GM03348 (cell line): ENCODE results near the gene STK25.
"Not testable (repeated sequence)": the region's sequence is repeated elsewhere in the genome, so short reads cannot be mapped to it uniquely, and the experiment has no call there.

Experiments
- DNase-seq: peaks from one replicate; pipeline ENCODE4 v3.0.0; 2012; ENCODE audit warnings: low spot score

The STK25 gene

GRCh38 chr2:241507430-241508239 is 749 bp downstream of the STK25 start:
- DNase-seq, result peak; percentile 82

- no peak for DNase-seq
Observed at GRCh38 chr2:241506793-241507429, 1.5 kb downstream of the STK25 start.

- DNase-seq, result not testable (repeated sequence)
Observed at GRCh38 chr2:241506317-241506716, 2.1 kb downstream of the STK25 start.

GRCh38 chr2:241505781-241506201 is 2.6 kb downstream of the STK25 start:
- DNase-seq, result no peak

GRCh38 chr2:241505086-241505780 is 3.2 kb downstream of the STK25 start:
- DNase-seq, result no peak

- DNase-seq, result no peak
Observed at GRCh38 chr2:241503776-241504392, 4.5 kb downstream of the STK25 start.

- no peak for DNase-seq
Observed at GRCh38 chr2:241502281-241502680, 6.1 kb downstream of the STK25 start.

- DNase-seq, result no peak
Observed at GRCh38 chr2:241501551-241501950, 6.8 kb downstream of the STK25 start.

GRCh38 chr2:241501099-241501541 is 7.3 kb downstream of the STK25 start:
- DNase-seq, result no peak

- no peak for DNase-seq
Observed at GRCh38 chr2:241500431-241500975, 7.9 kb downstream of the STK25 start.

- no peak for DNase-seq
Observed at GRCh38 chr2:241500016-241500415, 8.4 kb downstream of the STK25 start.

GRCh38 chr2:241499146-241499965 is 9.0 kb downstream of the STK25 start:
- DNase-seq, result no peak

- no peak for DNase-seq
Observed at GRCh38 chr2:241498115-241499070, 10.0 kb downstream of the STK25 start.

GRCh38 chr2:241496904-241497877 is 11.2 kb downstream of the STK25 start:
- DNase-seq, result no peak

GRCh38 chr2:241496003-241496707 is 12.2 kb downstream of the STK25 start:
- DNase-seq, result no peak

- no peak for DNase-seq
Observed at GRCh38 chr2:241495172-241496002, 13.0 kb downstream of the STK25 start.

- no peak for DNase-seq
Observed at GRCh38 chr2:241494311-241494908, 14.0 kb downstream of the STK25 start.
